ENCODE results near the gene SKIL. TPM values are rescaled to one million over a fixed set of nuclear protein-coding genes. Genes with fewer than 3 reads are reported as not detected.

Gene SKIL
- total RNA-seq, 1 donor from 2014 or later: 34.0 TPM

DNA sequence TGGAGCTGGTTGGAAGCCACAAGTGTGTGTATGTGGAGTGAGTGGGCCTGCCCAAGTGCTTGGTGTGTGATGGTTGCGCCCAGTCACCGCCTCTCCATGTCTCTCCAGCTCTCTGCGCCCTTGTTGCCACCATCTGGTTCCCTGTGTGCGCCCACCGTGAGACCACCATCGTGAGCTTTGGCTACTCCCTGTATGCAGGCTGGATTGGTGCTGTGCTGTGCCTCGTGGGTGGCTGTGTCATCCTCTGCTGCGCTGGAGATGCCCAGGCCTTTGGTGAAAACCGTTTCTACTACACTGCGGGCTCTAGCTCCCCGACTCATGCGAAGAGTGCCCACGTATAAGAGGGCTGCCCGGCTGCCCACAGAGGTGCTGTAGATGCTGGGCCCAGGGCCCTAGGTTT lies 74.9 kb downstream of the SKIL start:
- no peak for DNase-seq (ENCODE audit: low read depth)

DNA sequence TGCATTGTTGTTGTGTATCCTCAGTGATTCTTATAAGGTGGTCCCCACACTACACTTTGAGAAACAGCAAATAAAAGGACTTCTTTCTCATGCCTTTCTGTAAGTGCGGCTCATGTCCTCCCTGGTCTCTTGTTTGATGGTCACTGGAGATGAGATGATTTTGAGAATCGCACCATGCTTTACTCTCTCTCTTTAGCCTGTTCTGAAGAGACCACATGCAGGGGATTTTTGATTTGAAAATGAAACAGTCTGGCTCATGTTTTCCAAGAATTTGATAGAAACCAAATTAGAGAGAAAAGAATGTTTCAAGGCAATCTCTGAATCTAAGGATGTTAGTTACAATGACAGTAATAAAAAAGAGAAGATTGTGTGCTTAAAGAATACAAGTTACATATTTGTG lies 79.2 kb downstream of the SKIL start:
- no peak for DNase-seq (ENCODE audit: low read depth)

DNA sequence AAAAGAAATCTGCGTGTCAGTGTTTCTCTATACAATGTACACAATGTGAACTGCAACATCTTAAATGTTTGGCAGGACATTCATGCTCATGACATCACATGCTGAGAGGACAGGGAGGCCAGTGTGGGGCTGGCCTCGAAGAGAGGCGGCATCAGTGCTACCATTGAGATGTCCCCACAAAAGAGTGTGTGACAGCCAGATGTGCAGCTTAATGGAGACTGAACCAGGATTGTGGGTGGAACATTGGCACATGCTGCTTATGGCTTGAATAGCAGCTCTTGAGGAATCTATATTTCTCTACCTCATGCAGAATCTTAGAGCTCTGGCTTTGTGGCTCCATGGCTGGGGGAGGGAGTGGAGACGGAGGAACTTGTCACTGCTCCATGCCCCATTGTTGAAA lies 79.7 kb downstream of the SKIL start:
- DNase-seq (ENCODE audit: low read depth): no peak

DNA sequence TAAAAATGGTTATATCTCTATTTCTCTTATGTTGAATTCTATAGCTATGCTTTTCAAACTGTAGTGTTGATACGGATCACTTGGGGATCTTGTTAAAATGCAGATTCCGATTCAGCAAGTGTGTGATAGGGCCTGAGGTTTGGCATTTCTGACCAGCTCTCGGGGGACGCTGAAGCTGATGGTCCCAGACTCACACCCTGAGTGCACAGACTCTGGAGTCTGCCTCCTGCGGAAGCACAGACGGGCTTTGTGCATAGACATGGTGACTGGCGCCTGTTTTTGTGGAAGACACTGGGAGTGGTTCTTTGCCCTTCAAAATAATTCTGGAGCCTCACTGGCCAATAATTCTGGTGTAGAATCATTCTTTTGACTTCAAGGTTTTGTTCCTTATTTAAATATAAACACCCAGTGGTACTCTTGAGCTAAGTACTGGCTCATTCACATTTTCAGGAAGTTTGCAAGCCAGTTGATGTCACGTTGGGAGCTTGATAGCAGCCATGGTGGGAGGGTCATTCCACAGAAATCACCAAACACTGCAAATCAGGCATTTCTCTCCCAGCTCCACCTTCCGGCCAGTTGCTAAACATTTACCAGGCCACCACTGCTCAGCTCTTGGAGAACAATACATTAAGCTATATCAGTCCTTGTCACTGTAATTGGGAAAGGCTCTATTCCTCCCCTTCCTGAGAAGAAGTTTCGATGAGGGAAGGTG lies 80.3 kb downstream of the SKIL start:
- no peak for DNase-seq (ENCODE audit: low read depth)

DNA sequence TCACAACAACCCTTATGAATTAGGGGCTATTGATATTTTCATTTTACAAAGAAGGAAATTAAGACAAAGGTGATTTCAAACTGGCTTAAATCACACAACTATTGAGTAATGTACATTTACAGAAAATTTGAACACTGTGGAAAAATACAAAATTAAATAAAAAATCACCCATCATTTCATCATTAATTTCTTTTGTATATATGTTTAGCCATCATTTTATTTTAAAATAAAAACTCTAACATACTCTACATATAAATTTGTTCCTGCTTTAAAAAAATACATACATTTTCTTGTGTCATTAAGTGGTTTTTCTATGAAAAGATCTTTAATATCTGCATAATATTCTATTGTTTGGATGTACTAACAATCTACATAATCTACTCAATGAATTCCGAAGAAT lies 81.3 kb downstream of the SKIL start:
- DNase-seq (ENCODE audit: low read depth): no peak

DNA sequence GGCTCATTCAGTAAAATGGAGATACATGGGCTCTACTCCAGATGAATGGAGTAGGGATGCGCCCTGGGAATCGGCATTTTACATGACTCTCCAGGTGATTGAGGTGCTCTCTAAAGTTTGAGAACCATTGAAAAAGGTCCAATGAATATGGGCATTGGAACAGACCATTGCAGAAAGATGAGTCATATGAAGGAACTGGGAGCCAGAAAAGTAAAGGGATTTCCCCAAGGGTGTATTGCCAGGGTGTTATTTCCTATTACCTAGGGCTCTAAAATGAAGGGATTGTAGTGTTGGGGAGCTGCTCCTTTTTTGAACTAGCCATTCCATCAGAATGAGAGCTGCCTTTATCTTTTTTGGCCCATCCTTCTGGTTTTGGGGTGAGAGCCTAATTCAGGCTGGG lies 82.8 kb downstream of the SKIL start:
- DNase-seq (ENCODE audit: low read depth): no peak

DNA sequence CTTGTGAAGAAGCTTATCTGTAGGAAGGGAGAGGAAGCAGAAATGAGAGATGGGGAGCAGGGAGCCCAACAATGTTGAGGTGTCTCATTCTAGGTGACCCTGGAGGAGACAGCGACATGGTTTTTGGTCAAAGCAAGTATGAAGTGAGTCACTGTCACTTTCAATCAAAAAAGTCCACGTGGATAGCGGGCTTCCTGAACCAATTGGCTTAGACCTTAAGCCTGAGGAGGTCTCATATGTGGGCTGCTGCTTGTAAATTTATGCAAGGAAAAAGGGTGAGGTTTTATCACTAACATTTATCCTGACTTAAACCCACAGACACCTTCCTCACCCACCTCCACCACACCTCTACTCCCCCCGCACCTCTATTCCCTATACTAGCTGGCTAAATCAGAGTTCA lies 83.9 kb downstream of the SKIL start:
- no peak for DNase-seq (ENCODE audit: low read depth)

DNA sequence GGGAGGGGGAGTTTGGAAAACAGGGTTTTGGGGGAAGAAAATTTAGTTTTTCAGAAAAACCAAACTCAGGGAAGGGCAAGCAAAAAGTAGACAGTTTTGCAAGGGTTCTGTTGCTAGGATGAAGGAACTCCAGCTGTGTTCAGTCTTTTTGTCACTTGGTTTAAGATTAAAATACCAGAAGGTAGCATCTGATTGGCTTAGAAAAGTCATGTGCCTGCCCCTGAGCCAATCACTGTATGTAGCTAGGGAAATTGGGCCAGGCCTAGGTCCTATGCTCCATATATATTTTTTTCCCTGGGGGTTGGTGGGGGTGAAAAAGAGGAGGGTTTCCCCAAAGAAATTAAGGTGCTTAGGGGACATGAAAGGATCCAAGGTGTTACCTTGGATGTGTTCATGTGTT lies 85.4 kb downstream of the SKIL start:
- DNase-seq (ENCODE audit: low read depth): no peak

DNA sequence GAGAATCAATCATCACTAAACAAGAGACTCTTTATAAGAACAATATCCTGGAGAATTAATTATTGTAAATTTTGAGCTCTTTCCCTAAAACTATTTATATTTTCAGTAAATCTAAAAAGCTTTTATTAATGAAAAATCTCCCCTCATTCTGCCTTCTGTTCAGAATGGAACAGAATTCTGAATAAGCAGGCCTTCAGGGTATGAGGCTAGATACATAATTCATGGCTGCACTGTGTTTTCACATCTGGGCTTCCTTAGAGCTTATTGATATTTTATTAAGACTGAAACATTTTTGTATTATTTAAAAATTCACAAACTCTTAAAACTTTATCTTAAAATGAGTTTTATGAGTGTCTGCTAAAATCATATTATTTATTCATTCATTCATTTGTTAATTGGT lies 85.9 kb downstream of the SKIL start:
- DNase-seq (ENCODE audit: low read depth): no peak

Small RNAs within 50 kb of the gene (microRNA-seq; reads per million reads assigned to microRNA genes)
- gene MIR6828: not detected

Other genes starting within 250 kb of the SKIL start
- 29.8 and 30.0 TPM in 2 replicates for gene PHC3, start 176.0 kb upstream of the SKIL start, total RNA-seq
- gene PRKCI, start 135.3 kb upstream of the SKIL start, total RNA-seq: 27.7 and 28.1 TPM in 2 replicates
- not detected in 2 replicates for gene CLDN11, start 61.2 kb downstream of the SKIL start, total RNA-seq
- gene SLC7A14, start 228.4 kb downstream of the SKIL start, total RNA-seq: 0.21 and 0.24 TPM in 2 replicates

Data from myocyte (in vitro differentiated cells).